HCT116 (cell line): ENCODE measurements around the gene VWA1. TPM values are rescaled to one million over a fixed set of nuclear protein-coding genes. Genes with fewer than 3 reads are reported as not detected.

Experiments used
- ATAC-seq: fragments of 200-7000 bp; cut with Tn5 transposase; 2 replicates; pipeline ENCODE4 v1.9.1; 2020; ENCODE audit warnings: mild to moderate bottlenecking, moderate library complexity
- BruUV-seq: library from RNA; stranded (reverse); fragments of 400-500 nt; replicated peaks from 2 replicates; lab custom pipeline; 2021; lab: Mats Ljungman, UMichigan
- CTCF ChIA-PET: fragments of 300-600 bp; sonication (Branson Sonifier 250); formaldehyde crosslinking; loops from one replicate; lab custom pipeline; 2021; ENCODE audit warnings: antibody characterized with exemption; lab: Charles Lee
- POLR2A ChIA-PET: fragments of 300-600, 350-600 bp; sonication (Branson Sonifier 250); formaldehyde crosslinking; loops from one replicate; lab custom pipeline; 2021; ENCODE audit warnings: antibody characterized with exemption; lab: Charles Lee
- RAD21 ChIA-PET, 2 experiments: fragments of 300-600 bp; sonication (Branson Sonifier 250); formaldehyde crosslinking; loops; one replicate each; lab custom pipeline; 2023; ENCODE audit warnings: low total read pairs in 2 of 2; ENCODE audit not compliant: uncharacterized antibody in 2 of 2, unreplicated experiment in 2 of 2, low non-redundant PET in 1 of 2; lab: Charles Lee
- DNase-seq: peaks from one replicate; pipeline ENCODE4 v3.0.0-alpha.2; 2010; ENCODE audit warnings: low read depth, low spot score
- H2AFZ ChIP-seq: fragments of 200-600 bp; shearing (Covaris generic), sonication (generic); 2 replicates; pipeline ENCODE4 v1.6.1; 2017; ENCODE audit warnings: low read depth, mixed run types, mixed read lengths, antibody characterized with exemption, low read length; ENCODE audit not compliant: poor library complexity, severe bottlenecking
- H3K27ac ChIP-seq: 2 replicates; pipeline ENCODE4 v1.5.1; 2012; ENCODE audit warnings: low read depth, low read length
- H3K27me3 ChIP-seq: fragments of 200-600 bp; sonication (generic); 2 replicates; pipeline ENCODE4 v1.6.1; 2016; ENCODE audit warnings: mixed run types, low read length, mixed read lengths; ENCODE audit not compliant: insufficient read depth
- H3K36me3 ChIP-seq, 2 experiments: fragments of 200-500 bp in 1 of 2; fragments of 200-600 bp in 1 of 2; sonication (Bioruptor generic) in 1 of 2; sonication (generic) in 1 of 2; 2 replicates each; pipeline versions ENCODE4 v1.5.1 to v1.6.1; 2014 to 2016; ENCODE audit warnings: low read length in 2 of 2, inconsistent platforms in 1 of 2, mixed read lengths in 1 of 2, mixed run types in 1 of 2; ENCODE audit not compliant: insufficient read depth in 2 of 2, control insufficient read depth in 1 of 2
- H3K4me1 ChIP-seq, 2 experiments: fragments of 200-600 bp in 1 of 2; sonication (generic) in 1 of 2; 2 replicates each; pipeline versions ENCODE4 v1.5.1 to v1.6.1; 2012 to 2017; ENCODE audit warnings: low read length in 2 of 2, inconsistent platforms in 1 of 2, mild to moderate bottlenecking in 1 of 2, mixed read lengths in 1 of 2, mixed run types in 1 of 2, moderate library complexity in 1 of 2; ENCODE audit not compliant: insufficient read depth in 2 of 2, control insufficient read depth in 1 of 2
- H3K4me2 ChIP-seq: fragments of 200-600 bp; sonication (generic); 2 replicates; pipeline ENCODE4 v1.6.1; 2017; ENCODE audit warnings: mixed run types, low read length, mixed read lengths
- H3K4me3 ChIP-seq, 2 experiments: fragments of 200-600 bp in 1 of 2; sonication (generic) in 1 of 2; replicated peaks in 1 of 2; 2 replicates each; pipeline ENCODE4 v1.5.1; 2011 to 2016; ENCODE audit warnings: low read length in 2 of 2, control low read depth in 1 of 2, low read depth in 1 of 2, mild to moderate bottlenecking in 1 of 2, mixed read lengths in 1 of 2, mixed run types in 1 of 2
- H3K79me2 ChIP-seq: fragments of 200-600 bp; sonication (generic); 2 replicates; pipeline ENCODE4 v1.6.1; 2017; ENCODE audit warnings: mild to moderate bottlenecking, mixed run types, low read length, moderate library complexity, mixed read lengths; ENCODE audit not compliant: insufficient read depth
- H3K9ac ChIP-seq: fragments of 200-600 bp; sonication (generic); 2 replicates; pipeline ENCODE4 v1.6.1; 2016; ENCODE audit warnings: low read length, mixed read lengths
- H3K9me2 ChIP-seq: fragments of 200-600 bp; sonication (generic), shearing (Covaris generic); 2 replicates; pipeline ENCODE4 v1.6.1; 2017; ENCODE audit warnings: mixed run types, mild to moderate bottlenecking, moderate library complexity; ENCODE audit not compliant: insufficient read depth
- H3K9me3 ChIP-seq, 2 experiments: fragments of 200-500 bp in 1 of 2; fragments of 200-600 bp in 1 of 2; sonication (Bioruptor generic) in 1 of 2; sonication (generic) in 1 of 2; 2 replicates each; pipeline ENCODE4 v1.6.1; 2014 to 2017; ENCODE audit warnings: low read length in 2 of 2, mixed read lengths in 2 of 2, inconsistent platforms in 1 of 2, low read depth in 1 of 2, mild to moderate bottlenecking in 1 of 2, mixed run types in 1 of 2, moderate library complexity in 1 of 2; ENCODE audit not compliant: control insufficient read depth in 1 of 2, insufficient read depth in 1 of 2
- H4K20me1 ChIP-seq: fragments of 200-600 bp; sonication (generic), shearing (Covaris generic); 2 replicates; pipeline ENCODE4 v1.6.1; 2017; ENCODE audit warnings: mixed run types, mild to moderate bottlenecking, moderate library complexity; ENCODE audit not compliant: insufficient read depth
- ATF3 ChIP-seq: IDR thresholded peaks from 2 replicates; pipeline ENCODE4 v1.6.1; 2012
- CBX3 ChIP-seq: IDR thresholded peaks from 2 replicates; pipeline ENCODE4 v1.6.1; 2012; ENCODE audit warnings: low read depth
- CEBPB ChIP-seq: IDR thresholded peaks from 2 replicates; pipeline ENCODE4 v1.6.1; 2012; ENCODE audit warnings: low read depth
- CTCF ChIP-seq, 3 experiments: fragments of 200-600 bp in 1 of 3; sonication (generic) in 1 of 3; IDR thresholded peaks in 2 of 3; conservative IDR thresholded peaks in 1 of 3; 2 replicates each; pipeline ENCODE4 v1.5.1; 2012 to 2017; ENCODE audit warnings: low read depth in 2 of 3, low read length in 2 of 3, antibody characterized with exemption in 1 of 3, borderline replicate concordance in 1 of 3, control low read depth in 1 of 3, mild to moderate bottlenecking in 1 of 3, mixed read lengths in 1 of 3, mixed run types in 1 of 3, moderate library complexity in 1 of 3; ENCODE audit not compliant: insufficient read depth in 1 of 3
- ELF1 ChIP-seq: IDR thresholded peaks from 2 replicates; pipeline ENCODE4 v1.6.1; 2012; ENCODE audit warnings: low read depth, borderline replicate concordance
- EZH2 ChIP-seq: fragments of 200-600 bp; sonication (generic); IDR thresholded peaks from 2 replicates; pipeline ENCODE4 v1.6.1; 2017; ENCODE audit warnings: antibody characterized with exemption, mixed run types
- EZH2phosphoT487 ChIP-seq: fragments of 200-600 bp; IDR thresholded peaks from 2 replicates; pipeline ENCODE4 v1.6.1; 2018; ENCODE audit warnings: antibody characterized with exemption, borderline replicate concordance
- FOSL1 ChIP-seq: IDR thresholded peaks from 2 replicates; pipeline ENCODE4 v1.6.1; 2012; ENCODE audit warnings: low read depth
- JUND ChIP-seq: IDR thresholded peaks from 2 replicates; pipeline ENCODE4 v1.6.1; 2012
- POLR2A ChIP-seq: IDR thresholded peaks from 2 replicates; pipeline ENCODE4 v1.7.0; 2011; ENCODE audit warnings: borderline replicate concordance; ENCODE audit not compliant: insufficient read depth, insufficient read length; ENCODE audit errors: extremely low read depth
- POLR2AphosphoS5 ChIP-seq: IDR thresholded peaks from 2 replicates; pipeline ENCODE4 v1.6.1; 2011; ENCODE audit warnings: mild to moderate bottlenecking, low read depth, low read length, moderate library complexity
- RAD21 ChIP-seq: IDR thresholded peaks from 2 replicates; pipeline ENCODE4 v1.6.1; 2012; ENCODE audit warnings: low read depth, mild to moderate bottlenecking
- SP1 ChIP-seq: IDR thresholded peaks from 2 replicates; pipeline ENCODE4 v1.6.1; 2012; ENCODE audit warnings: low read depth
- SRF ChIP-seq: IDR thresholded peaks from 2 replicates; pipeline ENCODE4 v1.6.1; 2012; ENCODE audit warnings: low read depth
- TCF7L2 ChIP-seq: IDR thresholded peaks from 2 replicates; pipeline ENCODE4 v1.7.0; 2011; ENCODE audit warnings: borderline replicate concordance, inconsistent platforms; ENCODE audit not compliant: insufficient read depth, insufficient read length; ENCODE audit errors: extremely low read depth
- YY1 ChIP-seq: IDR thresholded peaks from 2 replicates; pipeline ENCODE4 v1.6.1; 2011; ENCODE audit warnings: low read length, low read depth, moderate library complexity, mild to moderate bottlenecking; ENCODE audit not compliant: insufficient replicate concordance; ENCODE audit errors: extremely low read depth
- ZFX ChIP-seq: fragments of 450-650 bp; IDR thresholded peaks from 2 replicates; pipeline ENCODE4 v1.6.1; 2017
- ZNF274 ChIP-seq: fragments of 200-500 bp; sonication (Bioruptor generic); IDR thresholded peaks from 2 replicates; pipeline ENCODE4 v1.6.1; 2014; ENCODE audit warnings: mild to moderate bottlenecking, low read depth, low read length, inconsistent platforms
- intact Hi-C: fragments of 100-400 bp; cut with micrococcal nuclease; formaldehyde crosslinking; loops from 2 replicates; pipeline ENCODE4 v1.10.0; 2022
- total RNA-seq: library from RNA; stranded (reverse); gene quantifications from one replicate; pipeline ENCODE4 v1.2.1, GENCODE V29; 2021; ENCODE audit not compliant: unreplicated experiment

Gene VWA1
- total RNA-seq, 1 experiment from 2014 or later = 50.6 TPM

- Histone ChIP-seq H3K79me2 (no peaks in the 10 kb centered on the region), H3K27ac (no peak overlapping the region; the same call in 1 of the 2 replicates), H3K4me2 (no peak overlapping the region), H3K27me3 (no peaks in the 10 kb centered on the region), H3K9me3 (no peaks in the 10 kb centered on the region), H3K4me1 (peaks cover 2 to 10% of the 10 kb centered on the region in 2 experiments; a peak in 2 of 4 replicates), H3K36me3 (no peaks in the 10 kb centered on the region), H3K4me3 (no peak overlapping the region), H3K9me2 (no peaks in the 10 kb centered on the region), H2AFZ (no peak overlapping the region), H4K20me1 (no peaks in the 10 kb centered on the region), H3K9ac (no peak overlapping the region)
- BruUV-seq = no TSS peak
- RAD21 ChIA-PET = no interaction called here
- intact Hi-C loops = no loop called here
- CTCF ChIA-PET = interaction anchor here (1.0 kb wide), 1 partner anchor 87 kb away, joined by 3 read pairs; the partner anchor contains the start of gene AURKAIP1
- DNase-seq (no peak), ATAC-seq (peak; percentile 57)
- POLR2A ChIA-PET = no interaction called here
- no peak for TF ChIP-seq POLR2A
- TF ChIP-seq EZH2 = no peak
- no peak for TF ChIP-seq ZNF274
- TF ChIP-seq, all 23 proteins: peak for 0
Observed at GRCh38 chr1:1461721-1462317, 26.3 kb downstream of the VWA1 start.

- ChIA-PET RAD21 (no interaction called here), CTCF (interaction anchor here (1.0 kb wide), 1 partner anchor 87 kb away, joined by 3 read pairs; the partner anchor contains the start of gene AURKAIP1), POLR2A (no interaction called here)
- intact Hi-C loops = no loop called here
- BruUV-seq = no TSS peak
- DNase-seq = no peak
- TF ChIP-seq YY1 (no peak), EZH2 (no peak), POLR2AphosphoS5 (no peak), TCF7L2 (no peak), ELF1 (no peak), SP1 (no peak), CTCF (IDR thresholded peaks at IDR 0.05 in 2 of 3, conservative IDR thresholded peaks at IDR 0.05 in 1 of 3; ENCODE audit: borderline replicate concordance in 1 of 3, insufficient read depth in 1 of 3, low read depth in 2 of 3, low read length in 2 of 3) (no peak), SRF (no peak), CBX3 (no peak), EZH2phosphoT487 (no peak), JUND (no peak), RAD21 (no peak), CEBPB (no peak), ATF3 (no peak), FOSL1 (no peak), ZFX (no peak)
- no peaks in the 10 kb centered on the region for H3K9me3 ChIP-seq
- H3K4me2 ChIP-seq = no peak overlapping the region
- peak; percentile 66 for ATAC-seq
- no peaks in the 10 kb centered on the region for H3K36me3 ChIP-seq
- no peak overlapping the region for H2AFZ ChIP-seq
- no peak overlapping the region for H3K9ac ChIP-seq
- peaks cover 2 to 10% of the 10 kb centered on the region in 2 experiments; a peak in 2 of 4 replicates for H3K4me1 ChIP-seq
- no peaks in the 10 kb centered on the region for H3K79me2 ChIP-seq
- no peaks in the 10 kb centered on the region for H3K9me2 ChIP-seq
- no peak overlapping the region; the same call in 1 of the 2 replicates for H3K27ac ChIP-seq
- no peaks in the 10 kb centered on the region for H4K20me1 ChIP-seq
- no peaks in the 10 kb centered on the region for H3K27me3 ChIP-seq
- no peak overlapping the region for H3K4me3 ChIP-seq
Observed at GRCh38 chr1:1462318-1462966, 27.0 kb downstream of the VWA1 start.
